GM12891 (cell line): Measurements from ENCODE around the gene GJD2.

Experiments used
- POLR2A ChIP-seq: IDR thresholded peaks from 2 replicates; pipeline ENCODE4 v1.6.1; 2011; ENCODE audit warnings: low read depth, low read length, control low read depth
- POLR2AphosphoS5 ChIP-seq: IDR thresholded peaks from 2 replicates; pipeline ENCODE4 v1.6.1; 2011; ENCODE audit warnings: low read depth, low read length, control low read depth

- TF ChIP-seq POLR2AphosphoS5 = no peak
- TF ChIP-seq POLR2A = no peak
These were observed 10.9 kb upstream of the GJD2 start for GRCh38 chr15:34765741-34766140.
